Esophagus squamous epithelium (tissue), 5 donors: Measurements from ENCODE around the gene ADARB2. TPM values are rescaled to one million over a fixed set of nuclear protein-coding genes. Genes with fewer than 3 reads are reported as not detected.
"Not testable (repeated sequence)": the region's sequence is repeated elsewhere in the genome, so short reads cannot be mapped to it uniquely, and the experiment has no call there.

Experiments
- DNase-seq: peaks from one replicate; lab custom pipeline; 2025; lab: John Stamatoyannopoulos, UW
- H3K27ac ChIP-seq, 4 donors: fragments of 200-600 bp; sonication (generic); one replicate each; pipeline ENCODE4 v1.5.1; 2016 to 2019; ENCODE audit warnings: mild to moderate bottlenecking in 1 of 4
- H3K27me3 ChIP-seq, 4 donors: fragments of 200-600 bp; sonication (generic); 1 replicate in 3 of 4; 2 replicates in 1 of 4; pipeline versions ENCODE4 v1.5.1 to v1.6.0; 2017 to 2021; ENCODE audit warnings: antibody characterized with exemption in 1 of 4
- H3K36me3 ChIP-seq, 3 donors: fragments of 200-600 bp; sonication (generic); one replicate each; pipeline ENCODE4 v1.5.1; 2016 to 2019
- H3K4me1 ChIP-seq, 3 donors: fragments of 200-600 bp; sonication (generic); one replicate each; pipeline ENCODE4 v1.5.1; 2017 to 2019
- H3K4me3 ChIP-seq, 4 donors: fragments of 200-600 bp; sonication (generic); 1 replicate in 3 of 4; 2 replicates in 1 of 4; pipeline ENCODE4 v1.5.1; 2016 to 2019; ENCODE audit warnings: mild to moderate bottlenecking in 2 of 4, moderate library complexity in 1 of 4
- H3K9me3 ChIP-seq, 3 donors: fragments of 200-600 bp; sonication (generic); one replicate each; pipeline ENCODE4 v1.5.1; 2016 to 2019
- CTCF ChIP-seq, 6 experiments: fragments of 450-650 bp in 4 of 6; fragments of 200-600 bp in 2 of 6; sonication (generic) in 2 of 6; IDR thresholded peaks; one replicate each; pipeline ENCODE4 v1.5.1; 2016 to 2019; ENCODE audit warnings: antibody characterized with exemption in 6 of 6, mild to moderate bottlenecking in 4 of 6, moderate library complexity in 4 of 6
- POLR2A ChIP-seq, 4 donors: fragments of 450-650 bp; IDR thresholded peaks; one replicate each; pipeline ENCODE4 v1.6.1; 2017; ENCODE audit warnings: antibody characterized with exemption in 4 of 4, mild to moderate bottlenecking in 4 of 4, moderate library complexity in 3 of 4
- WGBS, 2 donors: methylation state at CpG; one replicate each; pipeline ENCODE4 v1.1.5; 2018; 5-methylcytosine and 5-hydroxymethylcytosine counted together
- intact Hi-C: fragments of 100-400 bp; cut with DNase I; formaldehyde crosslinking; loops from one replicate; pipeline ENCODE4 v1.15.0; 2022
- total RNA-seq, 4 donors: library from RNA; depleted of rRNA; stranded (reverse); fragments of >200 nt; gene quantifications; one replicate each; pipeline ENCODE4 v1.1.0, GENCODE V29; 2016
- donor health status: DM: yes; HTN: yes; CAD: no.

Gene ADARB2
- total RNA-seq, 4 donors from 2014 or later: 0.21 to 3.5 (median 1.5) TPM

GRCh38 chr10:1343176-1343575 lies 394.1 kb downstream of the ADARB2 start:
- DNase-seq: no peak
- H3K9me3 ChIP-seq: no peaks in the 10 kb centered on the region
- TF ChIP-seq POLR2A (IDR thresholded peaks at IDR 0.05): no peak
- TF ChIP-seq CTCF (IDR thresholded peaks at IDR 0.05): no peak
- intact Hi-C loops: no loop called here
- H3K36me3 ChIP-seq: no peaks in the 10 kb centered on the region
- H3K27me3 ChIP-seq: no peaks in the 10 kb centered on the region
- H3K4me3 ChIP-seq: no peak overlapping the region
- 68% methylated on average over 5 of the region's 5 CpGs for WGBS, 2 donors
- no peak overlapping the region for H3K27ac ChIP-seq
- no peaks in the 10 kb centered on the region for H3K4me1 ChIP-seq

- H3K4me3 ChIP-seq, H3K27ac ChIP-seq, H3K9me3 ChIP-seq, intact Hi-C loops, H3K27me3 ChIP-seq, H3K4me1 ChIP-seq, H3K36me3 ChIP-seq, DNase-seq: not testable (repeated sequence)
- WGBS, 2 donors: 80 to 89% methylated on average over 9 to 12 of the region's 14 CpGs
Observed at GRCh38 chr10:1341052-1341451, 396.3 kb downstream of the ADARB2 start.

GRCh38 chr10:1339396-1339795 lies 397.9 kb downstream of the ADARB2 start:
- H3K4me3 ChIP-seq: no peak overlapping the region
- TF ChIP-seq CTCF (IDR thresholded peaks at IDR 0.05) (no peak), POLR2A (IDR thresholded peaks at IDR 0.05) (no peak)
- intact Hi-C loops: no loop called here
- DNase-seq: no peak
- H3K27ac ChIP-seq: no peak overlapping the region
- no peaks in the 10 kb centered on the region for H3K4me1 ChIP-seq
- no peaks in the 10 kb centered on the region for H3K27me3 ChIP-seq
- WGBS, 2 donors: 54 to 71% methylated on average over 6 of the region's 6 CpGs
- H3K36me3 ChIP-seq: no peaks in the 10 kb centered on the region
- H3K9me3 ChIP-seq: no peaks in the 10 kb centered on the region

GRCh38 chr10:1335642-1336041 lies 401.7 kb downstream of the ADARB2 start:
- Histone ChIP-seq H3K36me3 (no peaks in the 10 kb centered on the region), H3K27me3 (no peaks in the 10 kb centered on the region), H3K9me3 (no peaks in the 10 kb centered on the region), H3K27ac (no peak overlapping the region), H3K4me1 (no peaks in the 10 kb centered on the region), H3K4me3 (no peak overlapping the region)
- no peak for TF ChIP-seq CTCF (IDR thresholded peaks at IDR 0.05)
- no peak for TF ChIP-seq POLR2A (IDR thresholded peaks at IDR 0.05)
- WGBS, 2 donors: 50 to 65% methylated on average over 4 of the region's 4 CpGs
- no peak for DNase-seq
- intact Hi-C loops: no loop called here

- H3K9me3 ChIP-seq: no peaks in the 10 kb centered on the region
- H3K4me3 ChIP-seq: no peak overlapping the region
- no peaks in the 10 kb centered on the region for H3K4me1 ChIP-seq
- H3K27me3 ChIP-seq: no peaks in the 10 kb centered on the region
- no peak for TF ChIP-seq POLR2A (IDR thresholded peaks at IDR 0.05)
- TF ChIP-seq CTCF (IDR thresholded peaks at IDR 0.05): no peak
- DNase-seq: no peak
- H3K36me3 ChIP-seq: no peaks in the 10 kb centered on the region
- WGBS, 2 donors: 91 to 92% methylated on average over 13 to 15 of the region's 15 CpGs
- intact Hi-C loops: no loop called here
- H3K27ac ChIP-seq: no peak overlapping the region
Observed at GRCh38 chr10:1333981-1334380, 403.3 kb downstream of the ADARB2 start.

- DNase-seq: no peak
- H3K4me1 ChIP-seq: no peaks in the 10 kb centered on the region
- no peak overlapping the region for H3K27ac ChIP-seq
- TF ChIP-seq POLR2A (IDR thresholded peaks at IDR 0.05): no peak
- no peak for TF ChIP-seq CTCF (IDR thresholded peaks at IDR 0.05)
- intact Hi-C loops: no loop called here
- H3K27me3 ChIP-seq: no peaks in the 10 kb centered on the region
- no peak overlapping the region for H3K4me3 ChIP-seq
- no peaks in the 10 kb centered on the region for H3K9me3 ChIP-seq
- 86 to 100% methylated on average over 1 of the region's 1 CpG for WGBS, 2 donors
- no peaks in the 10 kb centered on the region for H3K36me3 ChIP-seq
Observed at GRCh38 chr10:1331560-1331959, 405.8 kb downstream of the ADARB2 start.
